Tibial nerve (tissue), 4 donors: ENCODE measurements around the gene HECW1. TPM values are rescaled to one million over a fixed set of nuclear protein-coding genes. Genes with fewer than 3 reads are reported as not detected.

ENCODE experiments used
- DNase-seq, 2 donors: peaks; one replicate each; pipeline ENCODE4 v3.0.0-alpha.2; 2019; ENCODE audit warnings: low spot score in 2 of 2
- H3K27ac ChIP-seq, 4 donors: fragments of 200-600 bp; sonication (generic) in 3 of 4; one replicate each; pipeline ENCODE4 v1.5.1; 2017 to 2019; ENCODE audit warnings: mild to moderate bottlenecking in 1 of 4
- H3K27me3 ChIP-seq, 2 donors: fragments of 200-600 bp; sonication (generic) in 1 of 2; one replicate each; pipeline versions ENCODE4 v1.5.1 to v1.6.0; 2017 to 2019
- H3K36me3 ChIP-seq, 3 donors: fragments of 200-600 bp; sonication (generic); one replicate each; pipeline ENCODE4 v1.5.1; 2018 to 2019
- H3K4me1 ChIP-seq, 4 donors: fragments of 200-600 bp; sonication (generic) in 3 of 4; one replicate each; pipeline ENCODE4 v1.5.1; 2017 to 2019
- H3K4me3 ChIP-seq, 4 donors: fragments of 200-600 bp; sonication (generic) in 3 of 4; one replicate each; pipeline ENCODE4 v1.5.1; 2017 to 2019; ENCODE audit warnings: mild to moderate bottlenecking in 1 of 4, moderate library complexity in 1 of 4
- H3K9me3 ChIP-seq, 4 donors: fragments of 200-600 bp; sonication (generic) in 3 of 4; one replicate each; pipeline ENCODE4 v1.5.1; 2017 to 2019
- EP300 ChIP-seq, 2 donors: sonication (generic); formaldehyde crosslinking; IDR thresholded peaks; one replicate each; pipeline ENCODE4 v1.6.1; 2017; ENCODE audit warnings: antibody characterized with exemption in 2 of 2, mild to moderate bottlenecking in 1 of 2
- POLR2A ChIP-seq, 2 donors: fragments of 450-650 bp; IDR thresholded peaks; one replicate each; pipeline ENCODE4 v1.6.1; 2017; ENCODE audit warnings: antibody characterized with exemption in 2 of 2, mild to moderate bottlenecking in 2 of 2, moderate library complexity in 2 of 2
- WGBS, 2 donors: methylation state at CpG; one replicate each; pipeline ENCODE4 v1.1.5; 2018; 5-methylcytosine and 5-hydroxymethylcytosine counted together
- total RNA-seq, 4 donors: library from RNA; depleted of rRNA; stranded (reverse); fragments of >200 nt; gene quantifications; one replicate each; pipeline ENCODE4 v1.1.0, GENCODE V29; 2016
- TF ChIP-seq, protein P1 (sequence below), 5 experiments: fragments of 200-600 bp in 3 of 5; fragments of 450-650 bp in 2 of 5; sonication (generic) in 3 of 5; IDR thresholded peaks; one replicate each; pipeline ENCODE4 v1.5.1; 2016 to 2019; ENCODE audit warnings: antibody characterized with exemption in 5 of 5, mild to moderate bottlenecking in 3 of 5, moderate library complexity in 2 of 5

Gene HECW1
- total RNA-seq, 4 donors from 2014 or later: 3.6 to 10.9 (median 6.5) TPM

DNA sequence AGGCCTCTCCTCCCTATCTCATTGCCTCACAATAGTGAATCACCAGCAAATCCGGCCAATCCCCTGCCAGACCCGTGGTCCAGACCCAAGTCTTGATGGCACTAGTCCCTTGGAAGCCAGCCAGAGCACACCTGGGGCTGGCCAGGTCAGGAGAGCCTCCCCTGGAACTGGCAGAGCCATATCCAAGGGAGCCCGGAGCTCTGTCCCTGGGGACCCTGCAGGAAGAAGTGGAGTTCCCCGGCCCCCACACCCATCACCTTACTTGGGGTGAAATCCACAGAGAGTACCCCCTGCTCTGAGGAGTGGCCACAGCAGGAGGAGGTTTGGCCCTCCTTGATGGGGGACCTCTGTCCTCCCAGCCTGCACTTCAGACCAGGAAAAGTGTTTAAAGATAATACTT is 122.5 kb downstream of the HECW1 start:
- H3K9me3 ChIP-seq: no peaks in the 10 kb centered on the region
- no peak for DNase-seq
- TF ChIP-seq POLR2A (IDR thresholded peaks at IDR 0.05): no peak
- TF ChIP-seq, protein P1, sequence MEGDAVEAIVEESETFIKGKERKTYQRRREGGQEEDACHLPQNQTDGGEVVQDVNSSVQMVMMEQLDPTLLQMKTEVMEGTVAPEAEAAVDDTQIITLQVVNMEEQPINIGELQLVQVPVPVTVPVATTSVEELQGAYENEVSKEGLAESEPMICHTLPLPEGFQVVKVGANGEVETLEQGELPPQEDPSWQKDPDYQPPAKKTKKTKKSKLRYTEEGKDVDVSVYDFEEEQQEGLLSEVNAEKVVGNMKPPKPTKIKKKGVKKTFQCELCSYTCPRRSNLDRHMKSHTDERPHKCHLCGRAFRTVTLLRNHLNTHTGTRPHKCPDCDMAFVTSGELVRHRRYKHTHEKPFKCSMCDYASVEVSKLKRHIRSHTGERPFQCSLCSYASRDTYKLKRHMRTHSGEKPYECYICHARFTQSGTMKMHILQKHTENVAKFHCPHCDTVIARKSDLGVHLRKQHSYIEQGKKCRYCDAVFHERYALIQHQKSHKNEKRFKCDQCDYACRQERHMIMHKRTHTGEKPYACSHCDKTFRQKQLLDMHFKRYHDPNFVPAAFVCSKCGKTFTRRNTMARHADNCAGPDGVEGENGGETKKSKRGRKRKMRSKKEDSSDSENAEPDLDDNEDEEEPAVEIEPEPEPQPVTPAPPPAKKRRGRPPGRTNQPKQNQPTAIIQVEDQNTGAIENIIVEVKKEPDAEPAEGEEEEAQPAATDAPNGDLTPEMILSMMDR (IDR thresholded peaks at IDR 0.05): no peak
- TF ChIP-seq EP300 (IDR thresholded peaks at IDR 0.05): no peak
- H3K4me1 ChIP-seq: no peaks in the 10 kb centered on the region
- no peaks in the 10 kb centered on the region for H3K27me3 ChIP-seq
- no peak overlapping the region for H3K4me3 ChIP-seq
- H3K27ac ChIP-seq: no peak overlapping the region
- 41 to 47% methylated on average over 4 of the region's 4 CpGs for WGBS, 2 donors
- no peaks in the 10 kb centered on the region for H3K36me3 ChIP-seq

DNA sequence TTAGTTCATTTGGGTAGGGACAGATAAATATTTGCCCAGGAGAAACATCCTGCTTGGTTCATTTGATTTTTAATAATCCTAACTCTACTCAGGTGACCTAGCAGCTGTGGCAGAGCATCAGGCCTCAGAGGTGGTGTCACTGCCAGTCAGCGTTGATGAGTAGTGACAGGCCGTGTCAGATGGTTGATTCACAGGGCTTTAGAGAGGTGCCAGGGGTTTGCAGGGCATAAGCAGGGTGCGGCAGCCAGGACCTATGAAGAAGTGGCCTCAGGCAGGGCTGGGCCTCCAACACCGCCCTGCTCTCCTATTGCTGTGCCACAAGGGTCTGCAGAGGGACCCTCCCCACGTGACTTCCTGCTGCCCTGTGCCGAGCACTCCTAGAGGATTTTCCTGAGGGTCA is 128.1 kb downstream of the HECW1 start:
- no peaks in the 10 kb centered on the region for H3K9me3 ChIP-seq
- H3K27ac ChIP-seq: no peak overlapping the region
- 88% methylated on average over 4 to 6 of the region's 6 CpGs for WGBS, 2 donors
- no peak for DNase-seq
- H3K27me3 ChIP-seq: no peaks in the 10 kb centered on the region
- no peak overlapping the region for H3K4me3 ChIP-seq
- TF ChIP-seq, protein P1 (IDR thresholded peaks at IDR 0.05): no peak
- no peak for TF ChIP-seq POLR2A (IDR thresholded peaks at IDR 0.05)
- TF ChIP-seq EP300 (IDR thresholded peaks at IDR 0.05): no peak
- no peaks in the 10 kb centered on the region for H3K36me3 ChIP-seq
- no peaks in the 10 kb centered on the region for H3K4me1 ChIP-seq

DNA sequence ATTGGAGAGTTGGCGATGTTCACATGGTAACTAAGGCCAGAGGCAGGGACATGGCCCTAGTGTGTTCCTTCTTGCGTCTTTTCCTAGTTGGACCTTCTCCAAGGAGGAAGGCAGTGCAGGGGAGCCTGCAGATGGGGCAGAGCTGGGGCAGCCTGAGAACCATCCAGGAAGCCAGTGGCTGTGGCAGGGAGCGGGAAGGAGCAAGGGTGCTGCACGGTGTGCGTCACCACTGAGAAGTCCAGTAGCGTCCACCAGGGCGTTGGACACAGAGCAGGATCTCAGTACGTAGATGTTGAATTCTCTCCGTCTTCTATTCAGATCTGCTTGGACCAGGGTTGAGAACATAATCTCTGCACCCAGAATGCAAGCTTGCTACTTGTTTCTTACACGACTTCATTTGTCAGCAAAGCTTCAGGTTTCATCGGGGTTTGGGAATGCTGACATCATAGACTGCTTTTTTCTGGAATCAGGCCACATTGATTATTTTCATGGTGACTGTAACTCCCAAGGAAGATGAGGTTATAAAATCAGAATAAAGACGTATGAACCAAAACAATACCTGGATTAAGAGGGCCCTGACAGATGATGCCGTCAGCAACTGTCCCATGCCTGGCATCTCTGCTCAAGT is 130.3 kb downstream of the HECW1 start:
- Histone ChIP-seq H3K4me1 (no peaks in the 10 kb centered on the region), H3K9me3 (no peaks in the 10 kb centered on the region), H3K27me3 (no peaks in the 10 kb centered on the region), H3K27ac (no peak overlapping the region), H3K4me3 (no peak overlapping the region), H3K36me3 (no peaks in the 10 kb centered on the region)
- TF ChIP-seq, protein P1 (IDR thresholded peaks at IDR 0.05): no peak
- TF ChIP-seq EP300 (IDR thresholded peaks at IDR 0.05) (no peak), POLR2A (IDR thresholded peaks at IDR 0.05) (no peak)
- 86 to 87% methylated on average over 13 of the region's 13 CpGs for WGBS, 2 donors
- DNase-seq: no peak

DNA sequence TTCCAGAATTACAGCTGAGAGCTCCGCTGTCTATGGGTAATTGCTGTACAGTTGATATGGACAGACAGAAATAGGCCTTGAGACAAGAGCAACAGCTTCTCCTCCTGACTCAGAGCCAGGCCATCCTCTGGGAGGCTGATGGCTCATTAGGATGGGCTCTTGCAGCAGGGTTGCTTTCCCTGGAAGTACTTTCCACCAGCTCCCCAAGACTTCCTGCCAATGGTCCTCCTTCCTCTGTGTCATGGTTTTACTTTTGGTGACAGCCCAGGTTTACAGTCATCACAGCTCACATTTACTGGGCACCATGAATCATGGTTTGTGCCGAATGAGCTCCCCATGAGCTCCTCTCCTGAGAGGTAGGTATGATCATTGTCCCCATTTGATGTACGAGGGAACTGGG is 131.8 kb downstream of the HECW1 start:
- Histone ChIP-seq H3K9me3 (no peaks in the 10 kb centered on the region), H3K36me3 (no peaks in the 10 kb centered on the region), H3K4me3 (no peak overlapping the region), H3K27ac (no peak overlapping the region), H3K4me1 (no peaks in the 10 kb centered on the region), H3K27me3 (no peaks in the 10 kb centered on the region)
- TF ChIP-seq, protein P1 (IDR thresholded peaks at IDR 0.05): no peak
- TF ChIP-seq EP300 (IDR thresholded peaks at IDR 0.05) (no peak), POLR2A (IDR thresholded peaks at IDR 0.05) (no peak)
- 79 to 91% methylated on average over 3 of the region's 3 CpGs for WGBS, 2 donors
- no peak for DNase-seq

DNA sequence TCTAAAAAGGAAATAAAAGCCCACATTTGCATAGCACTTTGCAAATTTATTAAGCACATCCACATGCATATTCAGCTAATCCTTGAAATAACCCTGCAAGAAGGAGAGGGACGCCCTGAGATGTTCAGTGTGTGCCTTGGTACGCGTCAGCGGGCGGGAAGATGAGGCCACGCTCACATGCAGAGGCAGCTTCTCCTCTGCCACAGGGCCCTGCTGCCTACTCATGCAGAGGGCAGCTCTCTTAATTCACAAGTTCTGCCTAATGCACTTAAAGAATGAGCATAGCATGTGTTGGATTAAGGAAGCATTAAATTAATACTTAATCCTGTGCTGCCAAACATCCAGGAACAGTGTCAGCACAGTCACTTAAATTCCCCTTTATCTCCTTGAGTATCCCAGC is 132.3 kb downstream of the HECW1 start:
- H3K27ac ChIP-seq: no peak overlapping the region
- H3K4me3 ChIP-seq: no peak overlapping the region
- H3K36me3 ChIP-seq: no peaks in the 10 kb centered on the region
- no peak for DNase-seq
- no peaks in the 10 kb centered on the region for H3K9me3 ChIP-seq
- 82 to 94% methylated on average over 6 of the region's 6 CpGs for WGBS, 2 donors
- no peak for TF ChIP-seq EP300 (IDR thresholded peaks at IDR 0.05)
- TF ChIP-seq, protein P1 (IDR thresholded peaks at IDR 0.05): no peak
- TF ChIP-seq POLR2A (IDR thresholded peaks at IDR 0.05): no peak
- no peaks in the 10 kb centered on the region for H3K27me3 ChIP-seq
- no peaks in the 10 kb centered on the region for H3K4me1 ChIP-seq
